SK-N-SH (cell line): ENCODE data around the gene ZSCAN9.

Experiments
- CHD2 ChIP-seq: fragments of 150-350 bp; IDR thresholded peaks from 2 replicates; pipeline ENCODE4 v1.6.1; 2018; ENCODE audit warnings: low read length; ENCODE audit not compliant: partially characterized antibody
- EP300 ChIP-seq, 2 experiments: IDR thresholded peaks; 2 replicates each; pipeline versions ENCODE4 v1.4.0 to v1.6.1; 2012; ENCODE audit warnings: borderline replicate concordance in 1 of 2, low read depth in 1 of 2, low read length in 1 of 2
- FOSL2 ChIP-seq: IDR thresholded peaks from 2 replicates; pipeline ENCODE4 v1.4.0; 2012; ENCODE audit warnings: low read depth, mild to moderate bottlenecking, moderate library complexity, borderline replicate concordance
- FOXM1 ChIP-seq: IDR thresholded peaks from 2 replicates; pipeline ENCODE4 v1.4.0; 2012; ENCODE audit warnings: low read depth, mild to moderate bottlenecking
- MAX ChIP-seq: IDR thresholded peaks from 2 replicates; pipeline ENCODE4 v1.4.0; 2012; ENCODE audit warnings: low read depth
- MXI1 ChIP-seq: IDR thresholded peaks from 2 replicates; pipeline ENCODE4 v1.6.1; 2012; ENCODE audit warnings: mild to moderate bottlenecking, low read depth, low read length, improper control_type of control experiment
- NRF1 ChIP-seq: IDR thresholded peaks from 2 replicates; pipeline ENCODE4 v1.6.1; 2012; ENCODE audit warnings: low read depth, mild to moderate bottlenecking, low read length
- POLR2AphosphoS5 ChIP-seq: IDR thresholded peaks from 2 replicates; pipeline ENCODE4 v1.6.1; 2012; ENCODE audit warnings: low read depth, low read length
- RCOR1 ChIP-seq: fragments of 150-350 bp; IDR thresholded peaks from 2 replicates; pipeline ENCODE4 v1.6.1; 2017; ENCODE audit warnings: antibody characterized with exemption, low read length
- REST ChIP-seq: IDR thresholded peaks from 2 replicates; pipeline ENCODE4 v1.6.1; 2012; ENCODE audit warnings: mild to moderate bottlenecking, low read depth, low read length, moderate library complexity
- RFX5 ChIP-seq: IDR thresholded peaks from 2 replicates; pipeline ENCODE4 v1.6.1; 2012; ENCODE audit warnings: mild to moderate bottlenecking, improper control_type of control experiment, low read length
- RXRA ChIP-seq: IDR thresholded peaks from 2 replicates; pipeline ENCODE4 v1.4.0; 2012; ENCODE audit warnings: low read depth, mild to moderate bottlenecking, borderline replicate concordance
- TAF1 ChIP-seq: IDR thresholded peaks from 2 replicates; pipeline ENCODE4 v1.6.1; 2012; ENCODE audit warnings: low read depth, mild to moderate bottlenecking, low read length, moderate library complexity, borderline replicate concordance
- TF ChIP-seq, protein P1 (sequence below): fragments of 200-600 bp; sonication (generic); IDR thresholded peaks from 2 replicates; pipeline ENCODE4 v1.6.1; 2017; ENCODE audit warnings: antibody characterized with exemption, mild to moderate bottlenecking, moderate library complexity

GRCh38 chr6:28225056-28225834 lies at the start of gene ZSCAN9:
- TF ChIP-seq, protein P1, sequence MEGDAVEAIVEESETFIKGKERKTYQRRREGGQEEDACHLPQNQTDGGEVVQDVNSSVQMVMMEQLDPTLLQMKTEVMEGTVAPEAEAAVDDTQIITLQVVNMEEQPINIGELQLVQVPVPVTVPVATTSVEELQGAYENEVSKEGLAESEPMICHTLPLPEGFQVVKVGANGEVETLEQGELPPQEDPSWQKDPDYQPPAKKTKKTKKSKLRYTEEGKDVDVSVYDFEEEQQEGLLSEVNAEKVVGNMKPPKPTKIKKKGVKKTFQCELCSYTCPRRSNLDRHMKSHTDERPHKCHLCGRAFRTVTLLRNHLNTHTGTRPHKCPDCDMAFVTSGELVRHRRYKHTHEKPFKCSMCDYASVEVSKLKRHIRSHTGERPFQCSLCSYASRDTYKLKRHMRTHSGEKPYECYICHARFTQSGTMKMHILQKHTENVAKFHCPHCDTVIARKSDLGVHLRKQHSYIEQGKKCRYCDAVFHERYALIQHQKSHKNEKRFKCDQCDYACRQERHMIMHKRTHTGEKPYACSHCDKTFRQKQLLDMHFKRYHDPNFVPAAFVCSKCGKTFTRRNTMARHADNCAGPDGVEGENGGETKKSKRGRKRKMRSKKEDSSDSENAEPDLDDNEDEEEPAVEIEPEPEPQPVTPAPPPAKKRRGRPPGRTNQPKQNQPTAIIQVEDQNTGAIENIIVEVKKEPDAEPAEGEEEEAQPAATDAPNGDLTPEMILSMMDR: no peak
- TF ChIP-seq RXRA (no peak; the same call in 1 of the 2 replicates), POLR2AphosphoS5 (peak; percentile 88), RFX5 (peak; percentile 26; the same call in 1 of the 2 replicates), FOSL2 (peak; percentile 61; the same call in 1 of the 2 replicates), NRF1 (no peak), REST (0 out of 2 replicates have a peak, but pooled peaks have one; percentile 41), CHD2 (peak; percentile 85), RCOR1 (peak; percentile 48; the same call in 1 of the 2 replicates), FOXM1 (no peak), MAX (peak; percentile 73), EP300 (IDR thresholded peaks at IDR 0.05; ENCODE audit: borderline replicate concordance in 1 of 2, low read depth in 1 of 2, low read length in 1 of 2) (peak in 1 of 2 experiments; percentile 34; a peak in 1 of 4 replicates), MXI1 (peak; percentile 79), TAF1 (peak; percentile 94)
